ENCODE data around the gene PPA1.

DNA sequence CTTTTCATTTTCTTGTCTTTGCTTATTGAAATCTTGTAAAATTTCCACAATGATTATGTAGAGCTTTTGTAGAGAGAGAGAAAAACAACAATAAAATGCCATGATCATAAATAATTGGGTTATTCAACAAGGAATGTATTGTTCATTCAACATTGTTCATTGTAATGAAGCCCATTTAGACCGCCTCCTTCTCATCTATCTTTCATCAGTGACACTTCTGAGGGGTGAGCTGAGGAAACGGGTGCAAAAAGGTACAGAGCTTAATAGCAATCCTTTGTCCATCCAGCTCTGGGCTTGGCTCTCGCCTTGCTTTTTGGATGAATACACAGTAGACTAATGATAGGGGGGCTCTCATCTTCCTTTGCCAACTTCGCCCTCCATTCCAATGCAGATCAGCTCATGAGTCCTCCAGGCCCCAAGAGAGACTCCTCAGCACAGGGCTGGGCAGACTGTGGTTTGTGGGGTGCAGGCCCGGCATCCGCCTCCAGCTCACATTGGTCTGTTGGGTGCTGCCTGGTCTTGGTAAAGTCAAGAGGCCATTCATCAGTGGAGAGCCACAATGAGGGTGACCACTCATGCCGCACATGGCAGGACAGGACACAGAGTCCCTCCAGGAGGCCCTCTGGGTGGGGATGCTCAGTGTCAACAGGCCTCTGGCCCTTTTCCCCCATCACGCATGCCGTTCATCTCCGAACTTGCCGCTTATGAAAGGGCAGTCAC, 17.9 kb upstream of the PPA1 start:
- TF ChIP-seq, protein P1, sequence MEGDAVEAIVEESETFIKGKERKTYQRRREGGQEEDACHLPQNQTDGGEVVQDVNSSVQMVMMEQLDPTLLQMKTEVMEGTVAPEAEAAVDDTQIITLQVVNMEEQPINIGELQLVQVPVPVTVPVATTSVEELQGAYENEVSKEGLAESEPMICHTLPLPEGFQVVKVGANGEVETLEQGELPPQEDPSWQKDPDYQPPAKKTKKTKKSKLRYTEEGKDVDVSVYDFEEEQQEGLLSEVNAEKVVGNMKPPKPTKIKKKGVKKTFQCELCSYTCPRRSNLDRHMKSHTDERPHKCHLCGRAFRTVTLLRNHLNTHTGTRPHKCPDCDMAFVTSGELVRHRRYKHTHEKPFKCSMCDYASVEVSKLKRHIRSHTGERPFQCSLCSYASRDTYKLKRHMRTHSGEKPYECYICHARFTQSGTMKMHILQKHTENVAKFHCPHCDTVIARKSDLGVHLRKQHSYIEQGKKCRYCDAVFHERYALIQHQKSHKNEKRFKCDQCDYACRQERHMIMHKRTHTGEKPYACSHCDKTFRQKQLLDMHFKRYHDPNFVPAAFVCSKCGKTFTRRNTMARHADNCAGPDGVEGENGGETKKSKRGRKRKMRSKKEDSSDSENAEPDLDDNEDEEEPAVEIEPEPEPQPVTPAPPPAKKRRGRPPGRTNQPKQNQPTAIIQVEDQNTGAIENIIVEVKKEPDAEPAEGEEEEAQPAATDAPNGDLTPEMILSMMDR (IDR thresholded peaks at IDR 0.05), result no peak
- TF ChIP-seq ZFX (IDR thresholded peaks at IDR 0.05; ENCODE audit: borderline replicate concordance), result no peak
